PC-3 (cell line): ENCODE measurements around the gene SLC25A34. TPM values are rescaled to one million over a fixed set of nuclear protein-coding genes. Genes with fewer than 3 reads are reported as not detected.

Experiments used
- ATAC-seq: fragments of 200-7000 bp; cut with Tn5 transposase; 2 replicates; pipeline ENCODE4 v1.9.1; 2020; ENCODE audit warnings: mild to moderate bottlenecking, moderate library complexity
- BruUV-seq: library from RNA; stranded (reverse); fragments of 400-500 nt; replicated peaks from 2 replicates; lab custom pipeline; 2021; lab: Mats Ljungman, UMichigan
- CTCF ChIA-PET: fragments of 300-600 bp; sonication (Branson Sonifier 250); formaldehyde crosslinking; loops from one replicate; lab custom pipeline; 2022; ENCODE audit warnings: antibody characterized with exemption; lab: Charles Lee
- POLR2A ChIA-PET: fragments of 300-600 bp; sonication (Branson Sonifier 250); formaldehyde crosslinking; loops from one replicate; lab custom pipeline; 2022; ENCODE audit warnings: antibody characterized with exemption; ENCODE audit not compliant: unreplicated experiment; lab: Charles Lee
- DNase-seq: peaks from one replicate; pipeline ENCODE4 v3.0.0-alpha.2; 2015
- H2AFZ ChIP-seq: fragments of 300-600 bp; sonication (generic); 2 replicates; pipeline ENCODE4 v1.6.0; 2016; ENCODE audit warnings: antibody characterized with exemption, low read length
- H3F3A ChIP-seq: fragments of 300-600 bp; sonication (generic); one replicate; pipeline ENCODE4 v1.6.0; 2017; ENCODE audit warnings: antibody characterized with exemption, low read length, control low read depth, mild to moderate bottlenecking; ENCODE audit not compliant: unreplicated experiment
- H3K27ac ChIP-seq: fragments of 300-600 bp; sonication (generic); 2 replicates; pipeline ENCODE4 v1.5.1; 2016; ENCODE audit warnings: mild to moderate bottlenecking, low read length
- H3K27me3 ChIP-seq: fragments of 300-600 bp; sonication (generic); 2 replicates; pipeline ENCODE4 v1.6.1; 2016; ENCODE audit warnings: low read length, mixed read lengths
- H3K36me3 ChIP-seq: fragments of 300-600 bp; sonication (generic); 2 replicates; pipeline ENCODE4 v1.6.1; 2016; ENCODE audit warnings: low read depth, mixed run types, low read length, mixed read lengths
- H3K4me1 ChIP-seq: fragments of 300-600 bp; sonication (generic); 2 replicates; pipeline ENCODE4 v1.5.1; 2016; ENCODE audit warnings: low read length; ENCODE audit not compliant: insufficient read depth
- H3K4me2 ChIP-seq: fragments of 300-600 bp; sonication (generic); 2 replicates; pipeline ENCODE4 v1.6.0; 2016; ENCODE audit warnings: low read length
- H3K4me3 ChIP-seq: fragments of 300-600 bp; sonication (generic); 2 replicates; pipeline ENCODE4 v1.5.1; 2016; ENCODE audit warnings: mild to moderate bottlenecking, low read length, mixed read lengths
- H3K79me2 ChIP-seq: fragments of 300-600 bp; sonication (generic); 2 replicates; pipeline ENCODE4 v1.6.1; 2017; ENCODE audit warnings: low read length, mixed read lengths
- H3K9ac ChIP-seq: fragments of 300-600 bp; sonication (generic); 2 replicates; pipeline ENCODE4 v1.6.0; 2016; ENCODE audit warnings: mild to moderate bottlenecking, low read length
- H3K9me2 ChIP-seq: fragments of 300-600 bp; sonication (generic); replicated peaks from 2 replicates; pipeline ENCODE4 v1.6.1; 2016; ENCODE audit warnings: mixed run types, low read length, mixed read lengths
- H3K9me3 ChIP-seq: fragments of 300-600 bp; sonication (generic); 2 replicates; pipeline ENCODE4 v1.6.1; 2016; ENCODE audit warnings: low read length, mixed read lengths
- H4K20me1 ChIP-seq: fragments of 300-600 bp; sonication (generic); 2 replicates; pipeline ENCODE4 v1.6.1; 2016; ENCODE audit warnings: low read length, mixed read lengths
- EZH2 ChIP-seq: fragments of 300-600 bp; sonication (generic); IDR thresholded peaks from one replicate; pipeline ENCODE4 v1.6.1; 2017; ENCODE audit warnings: antibody characterized with exemption, mild to moderate bottlenecking, low read length; ENCODE audit not compliant: unreplicated experiment
- EZH2phosphoT487 ChIP-seq: fragments of 300-600 bp; sonication (generic); IDR thresholded peaks from 2 replicates; pipeline ENCODE4 v1.6.1; 2018; ENCODE audit warnings: mild to moderate bottlenecking, antibody characterized with exemption, low read length, borderline replicate concordance
- intact Hi-C: fragments of 100-400 bp; cut with micrococcal nuclease; formaldehyde crosslinking; loops from 2 replicates; pipeline ENCODE4 v1.9.0; 2023
- total RNA-seq: library from RNA; depleted of rRNA; stranded (reverse); fragments of >200 nt; gene quantifications from 2 replicates; pipeline ENCODE4 v1.2.3, GENCODE V29; 2014
- TF ChIP-seq, protein P1 (sequence below): fragments of 300-600 bp; sonication (generic); conservative IDR thresholded peaks from 2 replicates; pipeline ENCODE4 v1.5.1; 2017; ENCODE audit warnings: antibody characterized with exemption, low read depth, mild to moderate bottlenecking, low read length

The SLC25A34 gene
- total RNA-seq, 1 experiment from 2014 or later, result 0.44 TPM

DNA sequence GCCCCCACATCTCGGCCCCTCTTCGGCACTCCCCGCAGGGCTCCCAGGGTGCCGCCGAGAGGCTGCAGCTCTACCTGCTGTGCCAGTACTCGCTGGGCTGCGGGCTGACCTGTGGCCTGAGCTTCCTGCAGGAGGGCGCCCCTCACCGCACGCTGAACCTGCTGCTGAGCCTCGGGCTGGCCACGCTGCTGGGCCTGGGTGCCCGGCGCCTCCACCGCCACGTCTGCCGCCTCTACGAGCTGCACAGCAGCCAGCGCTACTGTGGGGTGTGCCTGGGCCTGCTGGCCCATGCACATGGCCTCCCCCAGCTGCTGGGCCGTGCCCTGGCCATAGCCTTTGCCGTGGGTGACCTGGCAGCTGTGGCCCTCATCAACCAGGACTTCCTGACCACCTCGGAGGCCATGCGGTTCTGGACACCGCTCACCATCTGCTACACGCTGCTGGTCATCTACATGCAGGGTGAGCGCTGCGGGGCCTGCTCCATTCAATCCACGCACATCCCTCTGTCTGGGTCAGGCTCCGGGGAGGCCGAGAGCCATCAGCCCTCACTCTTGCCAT is 8.1 kb downstream of the SLC25A34 start:
- ATAC-seq (no peak), DNase-seq (no peak)
- Histone ChIP-seq H3K4me1 (peaks cover 3% of the 10 kb centered on the region), H3K27me3 (no peaks in the 10 kb centered on the region), H3K27ac (no peak overlapping the region), H3K9ac (no peak overlapping the region), H3K79me2 (no peaks in the 10 kb centered on the region), H3K9me2 (no peaks in the 10 kb centered on the region), H3F3A (no peaks in the 10 kb centered on the region), H3K36me3 (no peaks in the 10 kb centered on the region), H3K9me3 (no peaks in the 10 kb centered on the region), H4K20me1 (no peaks in the 10 kb centered on the region), H2AFZ (no peak overlapping the region), H3K4me3 (no peak overlapping the region), H3K4me2 (no peak overlapping the region)
- intact Hi-C loops, result no loop called here
- ChIA-PET CTCF (no interaction called here), POLR2A (no interaction called here)
- BruUV-seq, result no TSS peak
- TF ChIP-seq EZH2 (no peak), EZH2phosphoT487 (no peak)
- TF ChIP-seq, protein P1, sequence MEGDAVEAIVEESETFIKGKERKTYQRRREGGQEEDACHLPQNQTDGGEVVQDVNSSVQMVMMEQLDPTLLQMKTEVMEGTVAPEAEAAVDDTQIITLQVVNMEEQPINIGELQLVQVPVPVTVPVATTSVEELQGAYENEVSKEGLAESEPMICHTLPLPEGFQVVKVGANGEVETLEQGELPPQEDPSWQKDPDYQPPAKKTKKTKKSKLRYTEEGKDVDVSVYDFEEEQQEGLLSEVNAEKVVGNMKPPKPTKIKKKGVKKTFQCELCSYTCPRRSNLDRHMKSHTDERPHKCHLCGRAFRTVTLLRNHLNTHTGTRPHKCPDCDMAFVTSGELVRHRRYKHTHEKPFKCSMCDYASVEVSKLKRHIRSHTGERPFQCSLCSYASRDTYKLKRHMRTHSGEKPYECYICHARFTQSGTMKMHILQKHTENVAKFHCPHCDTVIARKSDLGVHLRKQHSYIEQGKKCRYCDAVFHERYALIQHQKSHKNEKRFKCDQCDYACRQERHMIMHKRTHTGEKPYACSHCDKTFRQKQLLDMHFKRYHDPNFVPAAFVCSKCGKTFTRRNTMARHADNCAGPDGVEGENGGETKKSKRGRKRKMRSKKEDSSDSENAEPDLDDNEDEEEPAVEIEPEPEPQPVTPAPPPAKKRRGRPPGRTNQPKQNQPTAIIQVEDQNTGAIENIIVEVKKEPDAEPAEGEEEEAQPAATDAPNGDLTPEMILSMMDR, result no peak

DNA sequence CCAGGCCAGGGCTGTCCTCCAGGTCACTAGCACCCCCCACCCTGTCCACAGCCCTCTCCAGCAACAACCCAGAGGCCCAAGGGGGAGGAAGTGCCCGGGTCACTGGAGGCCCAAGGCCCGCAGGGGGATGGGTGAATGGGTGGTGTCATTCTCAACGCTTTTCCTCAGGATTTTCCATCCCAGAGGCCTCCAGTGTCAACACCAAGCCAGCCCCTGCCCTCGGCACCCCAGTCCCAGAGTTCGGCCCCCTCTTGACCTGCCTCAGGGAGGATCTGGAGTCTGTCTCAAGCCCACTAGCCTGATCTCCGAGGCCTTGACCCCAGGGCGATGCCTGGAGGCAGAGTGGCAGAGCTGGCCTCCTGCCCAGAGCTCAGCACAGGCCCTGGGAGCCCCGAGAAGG is 11.3 kb downstream of the SLC25A34 start:
- ATAC-seq (no peak), DNase-seq (no peak)
- no peaks in the 10 kb centered on the region for H3K9me2 ChIP-seq
- no peak for TF ChIP-seq EZH2
- no peak for TF ChIP-seq EZH2phosphoT487
- TF ChIP-seq, protein P1, result no peak
- no TSS peak for BruUV-seq
- no peak overlapping the region for H2AFZ ChIP-seq
- no peaks in the 10 kb centered on the region for H3K27me3 ChIP-seq
- H3K4me3 ChIP-seq, result no peak overlapping the region
- no peak overlapping the region for H3K4me2 ChIP-seq
- H3K79me2 ChIP-seq, result no peaks in the 10 kb centered on the region
- intact Hi-C loops, result no loop called here
- no peaks in the 10 kb centered on the region for H4K20me1 ChIP-seq
- H3K9ac ChIP-seq, result no peak overlapping the region
- H3K4me1 ChIP-seq, result peaks cover 12% of the 10 kb centered on the region
- H3K27ac ChIP-seq, result no peak overlapping the region
- no peaks in the 10 kb centered on the region for H3F3A ChIP-seq
- CTCF ChIA-PET, result no interaction called here
- POLR2A ChIA-PET, result no interaction called here
- H3K9me3 ChIP-seq, result no peaks in the 10 kb centered on the region
- H3K36me3 ChIP-seq, result no peaks in the 10 kb centered on the region

DNA sequence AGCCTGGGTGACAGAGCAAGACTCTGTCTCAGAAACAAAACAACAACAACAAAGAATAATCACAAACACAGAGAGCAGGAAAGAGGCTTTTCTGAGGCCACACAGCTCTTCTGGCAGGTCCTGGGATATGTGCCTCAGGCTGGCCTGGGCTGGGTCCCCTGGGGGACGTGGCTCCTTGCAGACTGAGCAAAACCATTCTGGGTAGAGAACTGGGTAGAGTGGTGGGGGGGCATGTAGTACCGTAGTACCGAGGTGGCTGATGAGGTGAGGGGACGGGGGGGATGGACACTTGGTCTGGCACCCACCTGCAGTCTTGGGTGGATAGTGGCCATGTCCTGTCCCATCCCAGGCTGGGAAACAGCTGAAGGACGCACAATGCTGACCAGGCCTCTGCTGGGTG is 12.2 kb downstream of the SLC25A34 start:
- Histone ChIP-seq H3K27ac (no peak overlapping the region), H3K79me2 (no peaks in the 10 kb centered on the region), H3K36me3 (no peaks in the 10 kb centered on the region), H2AFZ (no peak overlapping the region), H3K9me2 (no peaks in the 10 kb centered on the region), H3K27me3 (no peaks in the 10 kb centered on the region), H3K4me3 (no peak overlapping the region), H3K9me3 (no peaks in the 10 kb centered on the region), H3K4me2 (no peak overlapping the region), H3F3A (no peaks in the 10 kb centered on the region), H3K9ac (no peak overlapping the region), H3K4me1 (peaks cover 12% of the 10 kb centered on the region), H4K20me1 (no peaks in the 10 kb centered on the region)
- DNase-seq (no peak), ATAC-seq (no peak)
- TF ChIP-seq, protein P1, result no peak
- TF ChIP-seq EZH2phosphoT487, result no peak
- no peak for TF ChIP-seq EZH2
- CTCF ChIA-PET, result no interaction called here
- intact Hi-C loops, result no loop called here
- BruUV-seq, result no TSS peak
- POLR2A ChIA-PET, result no interaction called here
